ENCODE results near the gene PDGFD.

The PDGFD gene

GRCh38 chr11:104145062-104145461, 18.9 kb downstream of the PDGFD start:
- no peak for DNase-seq
- Mint-ChIP-seq H3K4me1 (peaks cover 15% of the 10 kb centered on the region), H3K27me3 (ENCODE audit: low read depth, poor library complexity) (no peaks in the 10 kb centered on the region), H3K9me3 (peaks cover 4% of the 10 kb centered on the region), H3K4me3 (no peak overlapping the region), H3K27ac (no peak overlapping the region), H3K36me3 (ENCODE audit: low read depth) (no peaks in the 10 kb centered on the region)
- TF ChIP-seq CTCF (IDR thresholded peaks at IDR 0.05), result no peak

DNA sequence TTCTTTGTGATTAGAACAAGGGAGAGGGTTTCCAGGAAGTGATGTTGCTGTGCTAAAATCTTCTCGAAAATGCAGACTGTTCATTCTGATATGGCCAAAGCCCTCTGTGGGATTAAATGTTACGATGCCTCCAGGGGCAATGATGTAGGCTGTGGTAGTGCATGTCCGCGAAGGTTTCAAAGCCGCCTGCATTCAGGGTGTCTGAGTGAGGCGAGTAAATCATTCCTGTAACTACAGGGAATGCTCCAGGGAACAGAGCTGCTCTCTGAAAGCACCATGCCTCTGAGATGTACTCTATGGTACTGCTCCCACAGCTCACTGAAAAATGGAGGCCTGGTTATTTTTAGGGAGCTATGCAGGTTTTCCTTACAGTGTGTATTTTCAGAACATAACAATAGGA, 21.2 kb downstream of the PDGFD start:
- H3K27ac Mint-ChIP-seq, result no peak overlapping the region
- no peaks in the 10 kb centered on the region for H3K36me3 Mint-ChIP-seq (ENCODE audit: low read depth)
- no peak overlapping the region for H3K4me3 Mint-ChIP-seq
- H3K27me3 Mint-ChIP-seq (ENCODE audit: low read depth, poor library complexity), result peaks cover under 1% of the 10 kb centered on the region
- no peak for TF ChIP-seq CTCF (IDR thresholded peaks at IDR 0.05)
- DNase-seq, result peak; percentile 10
- H3K4me1 Mint-ChIP-seq, result peaks cover 15% of the 10 kb centered on the region
- H3K9me3 Mint-ChIP-seq, result peaks cover 4% of the 10 kb centered on the region

DNA sequence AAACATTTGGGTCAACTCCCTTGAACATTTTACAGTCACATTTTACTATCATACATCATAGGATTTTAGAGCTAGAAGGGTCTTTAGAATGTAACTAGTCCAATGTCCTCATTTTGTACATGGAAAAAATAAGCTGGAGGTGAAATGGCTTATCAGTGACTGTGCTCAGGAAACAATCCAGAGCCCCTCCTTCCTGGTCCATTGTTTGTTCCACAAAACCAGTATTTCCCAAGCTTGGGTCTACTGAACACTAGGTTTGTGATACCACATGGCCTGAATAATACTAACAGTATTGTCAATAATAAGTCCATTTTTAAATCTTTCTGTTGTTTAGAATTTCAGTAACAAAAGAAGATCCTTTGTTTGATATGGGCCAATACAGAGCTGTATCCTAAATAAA, 27.1 kb downstream of the PDGFD start:
- Mint-ChIP-seq H3K4me3 (no peak overlapping the region), H3K27me3 (ENCODE audit: low read depth, poor library complexity) (peaks cover 3% of the 10 kb centered on the region), H3K27ac (no peak overlapping the region), H3K9me3 (peaks cover 4% of the 10 kb centered on the region), H3K36me3 (ENCODE audit: low read depth) (no peaks in the 10 kb centered on the region), H3K4me1 (no peaks in the 10 kb centered on the region)
- DNase-seq, result no peak
- TF ChIP-seq CTCF (IDR thresholded peaks at IDR 0.05), result no peak

DNA sequence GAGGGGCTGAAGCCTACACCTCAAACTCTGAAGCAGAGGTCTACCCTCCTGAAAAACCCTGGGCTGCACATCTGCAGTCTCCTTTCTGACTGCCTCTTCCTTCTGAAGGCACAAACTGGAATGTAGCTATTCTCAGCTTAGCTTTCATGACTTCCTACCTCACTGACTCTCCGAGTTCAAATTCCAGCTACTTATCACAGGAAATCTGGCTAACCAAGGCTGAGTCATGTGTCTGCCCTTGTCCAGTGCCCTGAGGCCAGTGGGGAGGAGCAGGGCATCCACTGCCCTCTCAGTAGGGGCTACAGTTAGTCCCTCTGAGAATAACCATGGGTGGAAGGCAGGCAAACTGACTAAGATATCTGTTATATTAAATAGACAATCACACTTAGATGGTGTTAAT, 29.2 kb downstream of the PDGFD start:
- TF ChIP-seq CTCF (IDR thresholded peaks at IDR 0.05), result no peak
- no peak for DNase-seq
- H3K27me3 Mint-ChIP-seq (ENCODE audit: low read depth, poor library complexity), result peaks cover 3% of the 10 kb centered on the region
- no peak overlapping the region for H3K27ac Mint-ChIP-seq
- H3K4me1 Mint-ChIP-seq, result no peaks in the 10 kb centered on the region
- H3K36me3 Mint-ChIP-seq (ENCODE audit: low read depth), result no peaks in the 10 kb centered on the region
- no peak overlapping the region for H3K4me3 Mint-ChIP-seq
- no peaks in the 10 kb centered on the region for H3K9me3 Mint-ChIP-seq

DNA sequence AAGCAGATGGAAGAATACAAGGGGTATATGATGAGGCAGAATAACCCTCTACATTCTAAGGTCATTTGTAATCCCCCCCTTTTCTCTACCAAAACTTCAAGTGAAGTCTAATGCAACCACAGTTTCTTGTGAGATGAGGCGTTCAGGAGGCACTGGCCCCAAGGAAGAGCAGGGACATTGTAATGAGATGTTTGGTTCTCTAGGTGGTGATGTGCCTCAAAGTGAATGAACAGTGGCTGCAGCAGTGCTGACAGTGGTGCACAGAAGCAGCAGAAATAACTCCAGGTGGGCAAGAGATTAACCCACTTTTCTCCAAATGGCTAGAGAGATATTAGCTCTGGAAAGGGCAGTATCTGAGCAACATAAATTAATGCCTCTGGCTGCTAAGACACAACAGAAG, 33.8 kb downstream of the PDGFD start:
- no peak for DNase-seq
- Mint-ChIP-seq H3K27ac (no peak overlapping the region), H3K27me3 (ENCODE audit: low read depth, poor library complexity) (no peaks in the 10 kb centered on the region)

More for the DNA sequence above, 33.8 kb downstream of the PDGFD start:
- H3K4me3 Mint-ChIP-seq, result no peak overlapping the region
- H3K9me3 Mint-ChIP-seq, result no peaks in the 10 kb centered on the region
- TF ChIP-seq CTCF (IDR thresholded peaks at IDR 0.05), result no peak
- no peaks in the 10 kb centered on the region for H3K36me3 Mint-ChIP-seq (ENCODE audit: low read depth)
- H3K4me1 Mint-ChIP-seq, result no peaks in the 10 kb centered on the region
